GM21576 (cell line): ENCODE data around the gene PWWP2B.
"Not testable (repeated sequence)": the region's sequence is repeated elsewhere in the genome, so short reads cannot be mapped to it uniquely, and the experiment has no call there.

Experiments
- ATAC-seq: cut with Tn5 transposase; IDR thresholded peaks from one replicate; pipeline ENCODE4 v1.9.1; 2021; ENCODE audit warnings: mild to moderate bottlenecking, moderate library complexity; ENCODE audit not compliant: unreplicated experiment

The PWWP2B gene

GRCh38 chr10:132429281-132430230 is 32.6 kb downstream of the PWWP2B start:
- no peak for ATAC-seq

DNA sequence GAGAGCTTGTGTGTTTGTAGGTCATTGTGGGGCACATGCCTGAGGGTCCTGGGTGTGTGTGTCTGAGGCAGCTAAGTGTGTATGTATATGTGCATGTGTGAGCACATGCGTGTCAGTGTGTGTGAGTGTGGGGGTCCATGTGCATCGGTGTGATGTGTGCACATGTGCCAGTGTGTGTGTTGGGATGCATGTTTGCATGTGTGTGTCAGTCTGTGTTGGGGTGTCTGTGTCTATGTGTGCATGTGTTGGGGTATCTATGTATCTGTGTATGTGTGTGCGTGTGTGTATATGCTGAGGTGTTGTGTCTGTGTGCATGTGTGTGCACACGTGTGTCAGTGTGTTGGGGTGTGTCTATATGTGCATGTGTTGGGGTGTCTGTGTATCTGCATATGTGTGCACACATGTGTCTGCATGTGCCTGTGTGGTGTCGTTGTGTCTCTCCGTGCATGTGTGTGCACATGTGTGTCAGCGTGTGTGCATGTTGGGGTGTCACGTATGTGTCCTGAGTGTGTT is 33.3 kb downstream of the PWWP2B start:
- ATAC-seq = no peak

DNA sequence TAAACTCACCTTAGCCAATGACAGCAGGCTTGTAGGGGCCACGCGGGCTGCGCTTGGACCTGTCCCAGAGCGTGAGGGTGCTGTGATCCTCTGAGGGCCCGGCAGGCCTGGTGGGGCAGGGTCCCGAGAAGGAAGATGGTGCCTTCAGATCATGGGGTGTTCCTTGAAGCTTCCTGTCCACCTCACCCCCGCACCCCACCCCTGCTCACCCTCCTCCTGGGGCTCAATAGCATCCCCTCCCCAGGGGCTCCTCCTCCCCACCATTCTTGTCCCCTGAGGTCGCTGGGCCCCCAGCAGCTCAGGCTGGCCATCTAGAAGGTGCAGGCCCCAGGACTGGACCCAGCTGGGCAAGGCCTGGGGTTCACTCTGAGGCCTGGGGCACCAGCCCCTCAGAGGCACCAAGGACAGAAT is 33.9 kb downstream of the PWWP2B start:
- ATAC-seq = no peak

DNA sequence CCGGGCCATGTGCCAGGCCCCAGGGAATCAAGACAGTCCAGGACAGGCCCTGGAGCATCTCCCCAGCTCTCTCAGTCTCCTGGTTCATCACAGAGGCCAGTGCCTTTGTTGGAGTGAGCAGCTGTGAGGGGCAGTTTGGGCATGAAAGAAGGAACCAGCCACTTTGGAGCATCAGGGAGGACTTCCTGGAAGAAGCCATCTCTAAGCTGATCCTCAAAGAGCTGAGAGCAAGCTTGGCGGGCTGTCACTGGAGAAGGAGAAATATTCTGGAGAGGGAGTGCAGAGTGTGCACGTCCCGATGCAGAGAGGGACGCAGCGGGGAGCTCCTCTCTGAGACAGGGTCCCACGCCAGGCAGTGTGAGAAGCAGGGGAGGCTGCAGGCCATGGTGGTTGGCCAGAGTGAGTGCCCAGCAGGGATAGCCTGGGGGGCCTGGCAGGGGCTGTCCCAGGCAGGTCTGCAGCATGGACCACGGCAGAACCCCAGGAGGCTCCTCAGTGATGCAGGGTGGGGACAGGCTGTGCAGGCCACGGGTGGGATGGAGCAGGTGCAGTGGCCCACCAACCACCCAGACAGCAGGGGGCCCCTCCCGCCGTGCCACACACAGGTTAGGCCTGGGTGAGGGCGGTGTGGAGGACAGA is 34.7 kb downstream of the PWWP2B start:
- no peak for ATAC-seq

GRCh38 chr10:132432176-132432540 is 35.2 kb downstream of the PWWP2B start:
- ATAC-seq = no peak

DNA sequence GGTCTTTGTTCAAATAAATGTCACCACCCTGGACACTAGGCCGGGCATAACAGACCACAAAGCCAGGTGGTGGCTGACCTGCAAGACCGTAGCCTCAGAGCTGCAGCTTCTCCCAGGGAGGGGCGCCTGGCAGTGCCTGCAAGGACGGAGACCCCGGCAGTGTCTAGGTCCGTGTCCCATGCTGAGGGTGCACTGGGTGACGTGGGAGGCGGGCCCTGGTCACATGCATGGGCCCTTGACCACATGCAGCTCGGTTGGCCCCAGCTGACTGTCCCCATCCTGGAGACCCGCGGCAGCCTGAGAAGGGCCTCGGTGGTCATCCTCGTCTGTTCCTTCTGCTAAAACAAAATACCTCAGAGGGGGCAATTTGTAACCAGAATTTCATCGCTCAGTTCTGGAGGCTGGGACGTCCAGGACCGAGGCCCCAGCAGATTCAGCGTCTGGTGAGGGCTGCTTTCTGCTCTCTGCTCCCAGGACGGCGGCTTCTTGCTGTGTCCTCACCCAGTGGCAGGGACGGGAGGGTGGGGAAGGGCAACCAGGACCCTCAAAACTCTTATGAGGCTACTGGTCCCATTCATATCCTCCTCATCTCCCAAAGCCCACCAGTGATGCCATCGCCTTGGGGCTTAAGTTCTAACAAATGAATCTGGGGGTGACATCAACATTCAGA is 36.8 kb downstream of the PWWP2B start:
- no peak for ATAC-seq

DNA sequence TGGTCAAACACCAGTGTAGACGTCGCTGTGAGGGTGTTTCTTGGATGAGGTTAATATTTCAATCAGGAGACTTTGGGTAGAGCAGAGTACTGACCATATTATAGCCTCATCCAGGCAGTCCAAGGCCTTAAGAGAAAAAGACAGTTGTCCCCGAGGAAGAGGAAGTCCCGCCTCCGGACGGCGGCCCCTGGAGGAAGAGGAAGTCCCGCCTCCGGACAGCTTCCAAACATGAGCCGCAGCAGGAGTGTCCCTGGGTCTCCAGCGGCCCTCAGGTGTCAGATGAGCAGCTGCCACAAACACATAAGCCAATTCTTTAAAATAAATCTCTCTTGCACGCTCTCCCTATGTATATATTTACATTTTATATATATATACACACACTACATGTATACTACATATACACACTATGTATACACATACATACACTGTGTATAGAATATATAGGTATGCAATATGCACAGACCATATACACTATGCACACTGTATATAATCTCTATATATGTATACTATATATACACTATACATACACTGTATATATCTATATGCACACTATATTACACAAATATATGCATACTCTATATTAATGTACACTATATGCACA is 37.5 kb downstream of the PWWP2B start:
- ATAC-seq = no peak

GRCh38 chr10:132435320-132435719 is 38.3 kb downstream of the PWWP2B start:
- not testable (repeated sequence) for ATAC-seq

- not testable (repeated sequence) for ATAC-seq
Measured at GRCh38 chr10:132436096-132436495, 39.1 kb downstream of the PWWP2B start.

GRCh38 chr10:132436861-132437410 is 39.9 kb downstream of the PWWP2B start:
- ATAC-seq = no peak

DNA sequence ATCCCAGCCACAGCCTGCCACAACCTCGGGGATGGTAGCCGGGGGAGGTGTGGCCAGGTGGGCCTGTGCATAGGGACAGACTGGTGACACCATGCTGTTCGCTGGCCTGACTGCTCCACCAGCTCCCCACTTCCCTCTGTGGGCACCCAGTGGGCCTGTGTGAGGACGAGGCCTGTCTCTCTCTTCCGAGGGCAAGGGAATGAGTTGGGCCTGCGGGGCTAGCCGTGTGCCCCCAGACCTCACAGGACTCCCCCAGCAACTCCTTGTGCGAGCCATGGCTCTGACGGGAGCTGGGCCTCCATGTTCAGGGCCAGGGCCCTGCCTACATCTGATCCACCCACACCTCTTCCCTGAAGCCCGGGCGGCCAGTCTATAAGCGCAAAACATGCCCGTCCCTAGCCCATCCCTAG is 40.5 kb downstream of the PWWP2B start:
- no peak for ATAC-seq

GRCh38 chr10:132438091-132439024 is 41.4 kb downstream of the PWWP2B start:
- ATAC-seq = no peak

GRCh38 chr10:132439025-132439388 is 42.0 kb downstream of the PWWP2B start:
- no peak for ATAC-seq

DNA sequence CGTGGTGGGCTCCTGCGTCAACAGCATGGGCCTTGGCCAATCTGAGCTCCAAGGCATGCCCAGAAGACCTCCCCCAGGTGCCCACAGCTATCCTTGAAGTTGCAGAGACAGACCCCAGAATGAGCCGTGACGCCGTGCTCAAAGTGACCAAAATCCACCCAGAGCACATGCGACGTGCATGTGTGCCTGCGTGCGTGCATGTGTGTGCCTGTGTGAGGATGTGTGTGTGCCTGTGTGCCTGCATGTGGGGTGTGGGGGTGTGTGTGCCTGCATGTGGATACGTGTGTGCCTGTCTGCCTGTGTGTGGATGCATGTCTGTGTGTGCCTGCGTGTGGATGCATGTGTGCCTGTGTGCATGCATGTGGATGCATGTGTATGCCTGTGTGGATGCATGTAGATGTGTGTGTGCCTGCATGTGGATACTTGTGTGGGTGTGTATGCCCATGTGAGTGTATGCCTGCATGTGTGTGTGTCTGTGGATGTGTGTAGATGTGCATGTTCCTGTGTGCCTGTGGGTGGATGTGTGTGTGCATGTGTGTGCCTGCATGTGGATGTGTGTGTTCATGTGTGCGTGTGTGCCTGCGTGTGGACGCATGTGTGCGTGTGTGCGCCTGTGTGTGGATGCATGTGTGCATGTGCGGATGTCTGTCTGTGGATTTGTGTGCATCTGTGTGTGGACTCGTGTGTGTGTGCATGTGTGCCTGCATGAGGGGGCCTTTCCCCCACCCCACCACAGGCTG is 42.6 kb downstream of the PWWP2B start:
- ATAC-seq = no peak

- no peak for ATAC-seq
Measured at GRCh38 chr10:132440791-132441565, 44.0 kb downstream of the PWWP2B start.

DNA sequence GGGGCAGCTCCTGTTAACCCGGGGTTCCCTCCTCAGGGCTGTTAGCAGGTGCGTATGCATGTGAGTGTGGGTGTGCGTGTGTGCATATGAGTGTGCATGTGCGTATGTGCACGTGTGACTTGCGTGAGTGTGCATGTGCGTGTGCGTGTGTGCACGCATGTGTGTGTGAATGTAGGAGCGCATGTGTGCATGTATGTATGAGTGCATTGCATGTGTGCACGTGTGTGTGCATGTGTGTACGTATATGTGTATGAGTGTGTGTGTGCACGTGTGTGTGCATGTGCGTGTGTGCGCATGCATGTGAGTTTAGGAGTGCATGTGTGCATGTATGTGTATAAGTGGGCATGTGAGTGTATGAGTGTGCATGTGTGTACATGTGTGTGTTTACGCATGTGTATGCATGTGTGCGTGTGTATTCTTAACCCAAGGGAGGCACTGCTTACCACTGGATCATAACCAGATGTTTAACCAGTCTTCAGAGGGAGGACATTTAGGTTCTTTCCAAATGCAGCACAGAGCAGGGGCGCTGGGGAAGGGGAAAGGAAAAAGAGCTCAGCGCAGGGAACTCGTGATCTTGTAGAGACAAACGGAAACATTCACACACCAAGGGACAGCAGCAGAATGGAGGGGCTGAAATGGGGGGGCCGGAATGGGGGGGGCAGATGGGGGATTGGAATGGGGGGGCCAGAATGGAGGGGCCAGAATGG is 45.0 kb downstream of the PWWP2B start:
- ATAC-seq = no peak

DNA sequence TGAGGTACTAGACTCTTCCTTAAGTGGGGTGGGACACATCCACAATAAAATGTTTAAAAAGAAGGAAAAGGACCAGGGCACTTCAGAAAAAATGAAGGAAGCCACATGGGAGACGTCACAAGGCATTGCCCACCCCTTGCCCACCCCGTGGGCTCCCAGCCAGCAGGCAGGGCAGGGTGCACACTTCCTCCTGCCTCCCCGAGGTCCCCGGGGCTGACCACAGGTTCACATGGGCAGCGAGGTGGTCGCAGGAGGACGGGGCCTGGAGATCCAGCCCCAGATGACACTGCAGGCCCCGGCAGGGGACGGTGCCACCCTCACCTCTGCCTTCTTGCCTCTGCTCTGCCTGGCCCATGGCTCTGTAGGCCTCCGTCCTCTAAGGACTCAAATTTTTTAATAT is 45.6 kb downstream of the PWWP2B start:
- ATAC-seq = no peak

- ATAC-seq = no peak
Measured at GRCh38 chr10:132443605-132443982, 46.6 kb downstream of the PWWP2B start.
